Astrocyte (in vitro differentiated cells and primary cell): Measurements from ENCODE around the gene ZSCAN10. TPM values are rescaled to one million over a fixed set of nuclear protein-coding genes. Genes with fewer than 3 reads are reported as not detected.
"Not testable (repeated sequence)": the region's sequence is repeated elsewhere in the genome, so short reads cannot be mapped to it uniquely, and the experiment has no call there.

Source experiments
- DNase-seq: peaks from one replicate; pipeline ENCODE4 v3.0.0-alpha.2; 2010; ENCODE audit warnings: low read depth
- FAIRE-seq: peaks from 2 replicates; lab custom pipeline; 2011; peaks lifted over from hg19 to GRCh38; lab: Jason Lieb, UNC
- H2AFZ ChIP-seq: 2 replicates; pipeline ENCODE4 v1.6.0; 2012; ENCODE audit warnings: low read depth, low read length, inconsistent platforms
- H3K27ac ChIP-seq: 2 replicates; pipeline ENCODE4 v1.5.1; 2011; ENCODE audit warnings: low read depth, low read length, inconsistent platforms
- H3K27me3 ChIP-seq: 2 replicates; pipeline ENCODE4 v1.6.0; 2011; ENCODE audit warnings: low read length, inconsistent platforms; ENCODE audit not compliant: insufficient read depth
- H3K36me3 ChIP-seq: 2 replicates; pipeline ENCODE4 v1.5.1; 2011; ENCODE audit warnings: low read length, inconsistent platforms; ENCODE audit not compliant: insufficient read depth
- H3K4me1 ChIP-seq: 2 replicates; pipeline ENCODE4 v1.5.1; 2011; ENCODE audit warnings: low read length, inconsistent platforms; ENCODE audit not compliant: insufficient read depth
- H3K4me2 ChIP-seq: 2 replicates; pipeline ENCODE4 v1.6.0; 2012; ENCODE audit warnings: low read length, inconsistent platforms
- H3K4me3 ChIP-seq: 2 replicates; pipeline ENCODE4 v1.5.1; 2011; ENCODE audit warnings: low read depth, mild to moderate bottlenecking, low read length, inconsistent platforms; ENCODE audit not compliant: insufficient read depth
- H3K79me2 ChIP-seq: 2 replicates; pipeline ENCODE4 v1.6.0; 2012; ENCODE audit warnings: mild to moderate bottlenecking, low read length, inconsistent platforms; ENCODE audit not compliant: insufficient read depth
- H3K9ac ChIP-seq: 2 replicates; pipeline ENCODE4 v1.6.0; 2012; ENCODE audit warnings: mild to moderate bottlenecking, low read length, inconsistent platforms
- H3K9me3 ChIP-seq: 2 replicates; pipeline ENCODE4 v1.5.1; 2012; ENCODE audit warnings: low read depth, mild to moderate bottlenecking, low read length, inconsistent platforms; ENCODE audit not compliant: insufficient read depth
- H4K20me1 ChIP-seq: 2 replicates; pipeline ENCODE4 v1.6.0; 2012; ENCODE audit warnings: low read length, inconsistent platforms; ENCODE audit not compliant: insufficient read depth
- H3K27ac Mint-ChIP-seq: one replicate; pipeline ENCODE4 v1.8.0; 2021; ENCODE audit warnings: mild to moderate bottlenecking, mixed read lengths; ENCODE audit not compliant: unreplicated experiment
- H3K27me3 Mint-ChIP-seq: one replicate; pipeline ENCODE4 v1.8.0; 2021; ENCODE audit warnings: low read depth, mixed read lengths; ENCODE audit not compliant: unreplicated experiment
- H3K36me3 Mint-ChIP-seq: one replicate; pipeline ENCODE4 v1.8.0; 2021; ENCODE audit warnings: low read depth, mixed read lengths; ENCODE audit not compliant: unreplicated experiment
- H3K4me1 Mint-ChIP-seq: one replicate; pipeline ENCODE4 v1.8.0; 2021; ENCODE audit warnings: low read depth, mixed read lengths; ENCODE audit not compliant: unreplicated experiment
- H3K4me3 Mint-ChIP-seq: one replicate; pipeline ENCODE4 v1.8.0; 2021; ENCODE audit warnings: mild to moderate bottlenecking, moderate library complexity, mixed read lengths; ENCODE audit not compliant: unreplicated experiment
- H3K9me3 Mint-ChIP-seq: one replicate; pipeline ENCODE4 v1.8.0; 2021; ENCODE audit warnings: mild to moderate bottlenecking, mixed read lengths; ENCODE audit not compliant: unreplicated experiment
- EZH2 ChIP-seq: IDR thresholded peaks from 2 replicates; pipeline ENCODE4 v1.6.1; 2012; ENCODE audit warnings: mild to moderate bottlenecking, low read length, inconsistent platforms; ENCODE audit not compliant: insufficient read depth
- total RNA-seq: library from RNA; stranded (reverse); gene quantifications from 2 replicates; pipeline ENCODE4 v1.2.1, GENCODE V29; 2021
- TF ChIP-seq, protein P1 (sequence below): IDR thresholded peaks from 2 replicates; pipeline ENCODE4 v1.5.1; 2011; ENCODE audit warnings: low read depth, mild to moderate bottlenecking, inconsistent platforms, low read length, moderate library complexity; ENCODE audit not compliant: insufficient read depth

The ZSCAN10 gene
- total RNA-seq, 1 donor from 2014 or later, result 0.25 TPM

DNA sequence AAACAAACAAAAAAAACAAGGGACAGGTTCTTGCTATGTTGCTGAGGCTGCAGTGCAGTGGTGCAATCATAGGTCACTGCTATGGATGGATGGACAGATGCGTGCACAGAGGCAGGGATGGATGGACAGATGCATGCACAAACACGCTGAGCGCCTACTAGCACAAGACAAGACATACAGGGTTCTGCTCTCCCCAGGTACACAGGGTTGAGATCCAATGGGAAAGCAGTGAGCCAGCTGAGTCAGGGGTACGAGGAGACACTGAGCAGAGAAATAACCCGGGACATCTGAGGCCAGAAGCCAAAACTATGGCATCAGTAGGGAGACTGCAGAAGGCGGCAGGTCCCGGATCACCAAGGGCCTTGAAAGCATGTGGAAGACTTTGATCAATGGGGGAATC is 27.4 kb downstream of the ZSCAN10 start:
- Mint-ChIP-seq H3K4me3 (no peak overlapping the region), H3K27ac (no peak overlapping the region), H3K9me3 (peaks cover 8% of the 10 kb centered on the region), H3K4me1 (peaks cover 3% of the 10 kb centered on the region), H3K36me3 (peaks cover 6% of the 10 kb centered on the region), H3K27me3 (peaks cover 35% of the 10 kb centered on the region)
- Histone ChIP-seq H3K4me2 (no peak overlapping the region), H3K4me3 (no peak overlapping the region), H3K4me1 (no peaks in the 10 kb centered on the region), H3K9me3 (no peaks in the 10 kb centered on the region), H3K27ac (no peak overlapping the region), H4K20me1 (no peaks in the 10 kb centered on the region), H3K36me3 (no peaks in the 10 kb centered on the region), H3K27me3 (peaks cover 2% of the 10 kb centered on the region), H3K79me2 (no peaks in the 10 kb centered on the region), H3K9ac (no peak overlapping the region), H2AFZ (no peak overlapping the region)
- FAIRE-seq, result no peak
- TF ChIP-seq EZH2, result no peak
- TF ChIP-seq, protein P1, sequence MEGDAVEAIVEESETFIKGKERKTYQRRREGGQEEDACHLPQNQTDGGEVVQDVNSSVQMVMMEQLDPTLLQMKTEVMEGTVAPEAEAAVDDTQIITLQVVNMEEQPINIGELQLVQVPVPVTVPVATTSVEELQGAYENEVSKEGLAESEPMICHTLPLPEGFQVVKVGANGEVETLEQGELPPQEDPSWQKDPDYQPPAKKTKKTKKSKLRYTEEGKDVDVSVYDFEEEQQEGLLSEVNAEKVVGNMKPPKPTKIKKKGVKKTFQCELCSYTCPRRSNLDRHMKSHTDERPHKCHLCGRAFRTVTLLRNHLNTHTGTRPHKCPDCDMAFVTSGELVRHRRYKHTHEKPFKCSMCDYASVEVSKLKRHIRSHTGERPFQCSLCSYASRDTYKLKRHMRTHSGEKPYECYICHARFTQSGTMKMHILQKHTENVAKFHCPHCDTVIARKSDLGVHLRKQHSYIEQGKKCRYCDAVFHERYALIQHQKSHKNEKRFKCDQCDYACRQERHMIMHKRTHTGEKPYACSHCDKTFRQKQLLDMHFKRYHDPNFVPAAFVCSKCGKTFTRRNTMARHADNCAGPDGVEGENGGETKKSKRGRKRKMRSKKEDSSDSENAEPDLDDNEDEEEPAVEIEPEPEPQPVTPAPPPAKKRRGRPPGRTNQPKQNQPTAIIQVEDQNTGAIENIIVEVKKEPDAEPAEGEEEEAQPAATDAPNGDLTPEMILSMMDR, result no peak
- DNase-seq, result no peak

- Mint-ChIP-seq H3K27ac (no peak overlapping the region), H3K4me3 (no peak overlapping the region), H3K9me3 (peaks cover 6% of the 10 kb centered on the region), H3K36me3 (peaks cover 6% of the 10 kb centered on the region), H3K4me1 (peaks cover 3% of the 10 kb centered on the region), H3K27me3 (peaks cover 32% of the 10 kb centered on the region)
- H3K9me3 ChIP-seq, result no peaks in the 10 kb centered on the region
- H3K4me2 ChIP-seq, result no peak overlapping the region
- TF ChIP-seq, protein P1, result no peak
- no peak for TF ChIP-seq EZH2
- no peak overlapping the region for H3K9ac ChIP-seq
- H3K27me3 ChIP-seq, result peaks cover 2% of the 10 kb centered on the region
- H3K79me2 ChIP-seq, result no peaks in the 10 kb centered on the region
- no peaks in the 10 kb centered on the region for H4K20me1 ChIP-seq
- no peak overlapping the region for H2AFZ ChIP-seq
- H3K4me3 ChIP-seq, result no peak overlapping the region
- FAIRE-seq (no peak), DNase-seq (no peak)
- no peaks in the 10 kb centered on the region for H3K36me3 ChIP-seq
- peaks cover 1% of the 10 kb centered on the region for H3K4me1 ChIP-seq
- no peak overlapping the region for H3K27ac ChIP-seq
Measured at GRCh38 chr16:3070608-3071111, 28.4 kb downstream of the ZSCAN10 start.

- not testable (repeated sequence) for FAIRE-seq, H3K27ac Mint-ChIP-seq, H3K4me3 ChIP-seq, H3K4me1 ChIP-seq, H3K36me3 ChIP-seq, H4K20me1 ChIP-seq, H3K27ac ChIP-seq, H3K9ac ChIP-seq, DNase-seq, H3K4me2 ChIP-seq, H3K36me3 Mint-ChIP-seq, H3K4me3 Mint-ChIP-seq, H3K4me1 Mint-ChIP-seq, H3K9me3 Mint-ChIP-seq, H3K9me3 ChIP-seq, H3K27me3 ChIP-seq, H3K79me2 ChIP-seq, H2AFZ ChIP-seq
- peaks cover 21% of the 10 kb centered on the region for H3K27me3 Mint-ChIP-seq
Measured at GRCh38 chr16:3069146-3069545, 29.9 kb downstream of the ZSCAN10 start.
